Endothelial cell (in vitro differentiated cells): ENCODE measurements around the gene GPR68. TPM values are rescaled to one million over a fixed set of nuclear protein-coding genes. Genes with fewer than 3 reads are reported as not detected.

Source experiments
- DNase-seq: peaks from one replicate; pipeline ENCODE4 v3.0.0; 2021; ENCODE audit warnings: low spot score
- H3K27ac Mint-ChIP-seq: one replicate; pipeline ENCODE4 v1.8.0; 2021; ENCODE audit warnings: mixed read lengths, inconsistent platforms; ENCODE audit not compliant: unreplicated experiment
- H3K27me3 Mint-ChIP-seq: one replicate; pipeline ENCODE4 v1.8.0; 2021; ENCODE audit warnings: mild to moderate bottlenecking, moderate library complexity, mixed read lengths, inconsistent platforms; ENCODE audit not compliant: unreplicated experiment
- H3K36me3 Mint-ChIP-seq: one replicate; pipeline ENCODE4 v1.8.0; 2021; ENCODE audit warnings: mild to moderate bottlenecking, low read depth, mixed read lengths, inconsistent platforms; ENCODE audit not compliant: unreplicated experiment
- H3K4me1 Mint-ChIP-seq: one replicate; pipeline ENCODE4 v1.8.0; 2021; ENCODE audit warnings: mild to moderate bottlenecking, mixed read lengths, inconsistent platforms; ENCODE audit not compliant: unreplicated experiment
- H3K4me3 Mint-ChIP-seq: one replicate; pipeline ENCODE4 v1.8.0; 2021; ENCODE audit warnings: mild to moderate bottlenecking, mixed read lengths, inconsistent platforms; ENCODE audit not compliant: unreplicated experiment
- H3K9me3 Mint-ChIP-seq: one replicate; pipeline ENCODE4 v1.8.0; 2021; ENCODE audit warnings: mixed read lengths, inconsistent platforms; ENCODE audit not compliant: unreplicated experiment
- total RNA-seq: library from RNA; stranded (reverse); fragmentation: NEBNext Ultra II Directional; extraction: Animal tissue kit (Norgen Biotek cat#: 25700); gene quantifications from one replicate; pipeline ENCODE4 v1.2.1, GENCODE V29; 2021; ENCODE audit not compliant: unreplicated experiment
- TF ChIP-seq, protein P1 (sequence below): fragments of 200-600 bp; sonication (generic); IDR thresholded peaks from one replicate; pipeline ENCODE4 v1.5.0; 2021; ENCODE audit warnings: antibody characterized with exemption; ENCODE audit not compliant: unreplicated experiment

GPR68 gene
- total RNA-seq, 1 donor from 2014 or later = 5.4 TPM

DNA sequence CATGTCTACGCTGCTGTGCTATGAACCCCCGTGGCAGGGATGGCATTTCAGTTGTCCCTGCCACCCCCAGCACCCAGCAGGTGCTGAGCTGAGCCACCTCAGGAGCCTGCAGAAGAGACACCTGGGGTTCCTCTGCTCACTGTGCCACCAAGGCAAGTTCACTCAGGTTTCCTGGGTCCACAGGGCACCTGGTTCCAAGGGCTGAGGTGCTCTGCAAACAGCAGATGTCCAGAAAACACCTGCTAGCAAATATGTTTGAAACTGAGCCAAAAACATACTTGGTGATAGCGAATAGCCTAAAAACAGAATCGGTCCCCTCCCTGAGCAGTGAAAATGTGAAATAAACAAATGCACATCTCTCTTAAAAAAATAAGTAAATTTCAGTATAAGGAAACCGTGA is 35.6 kb upstream of the GPR68 start:
- H3K27ac Mint-ChIP-seq = no peak overlapping the region
- H3K4me1 Mint-ChIP-seq = peaks cover 5% of the 10 kb centered on the region
- TF ChIP-seq, protein P1, sequence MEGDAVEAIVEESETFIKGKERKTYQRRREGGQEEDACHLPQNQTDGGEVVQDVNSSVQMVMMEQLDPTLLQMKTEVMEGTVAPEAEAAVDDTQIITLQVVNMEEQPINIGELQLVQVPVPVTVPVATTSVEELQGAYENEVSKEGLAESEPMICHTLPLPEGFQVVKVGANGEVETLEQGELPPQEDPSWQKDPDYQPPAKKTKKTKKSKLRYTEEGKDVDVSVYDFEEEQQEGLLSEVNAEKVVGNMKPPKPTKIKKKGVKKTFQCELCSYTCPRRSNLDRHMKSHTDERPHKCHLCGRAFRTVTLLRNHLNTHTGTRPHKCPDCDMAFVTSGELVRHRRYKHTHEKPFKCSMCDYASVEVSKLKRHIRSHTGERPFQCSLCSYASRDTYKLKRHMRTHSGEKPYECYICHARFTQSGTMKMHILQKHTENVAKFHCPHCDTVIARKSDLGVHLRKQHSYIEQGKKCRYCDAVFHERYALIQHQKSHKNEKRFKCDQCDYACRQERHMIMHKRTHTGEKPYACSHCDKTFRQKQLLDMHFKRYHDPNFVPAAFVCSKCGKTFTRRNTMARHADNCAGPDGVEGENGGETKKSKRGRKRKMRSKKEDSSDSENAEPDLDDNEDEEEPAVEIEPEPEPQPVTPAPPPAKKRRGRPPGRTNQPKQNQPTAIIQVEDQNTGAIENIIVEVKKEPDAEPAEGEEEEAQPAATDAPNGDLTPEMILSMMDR = no peak
- DNase-seq = no peak
- H3K27me3 Mint-ChIP-seq = no peaks in the 10 kb centered on the region
- H3K36me3 Mint-ChIP-seq = peaks cover 17% of the 10 kb centered on the region
- no peaks in the 10 kb centered on the region for H3K9me3 Mint-ChIP-seq
- no peak overlapping the region for H3K4me3 Mint-ChIP-seq

DNA sequence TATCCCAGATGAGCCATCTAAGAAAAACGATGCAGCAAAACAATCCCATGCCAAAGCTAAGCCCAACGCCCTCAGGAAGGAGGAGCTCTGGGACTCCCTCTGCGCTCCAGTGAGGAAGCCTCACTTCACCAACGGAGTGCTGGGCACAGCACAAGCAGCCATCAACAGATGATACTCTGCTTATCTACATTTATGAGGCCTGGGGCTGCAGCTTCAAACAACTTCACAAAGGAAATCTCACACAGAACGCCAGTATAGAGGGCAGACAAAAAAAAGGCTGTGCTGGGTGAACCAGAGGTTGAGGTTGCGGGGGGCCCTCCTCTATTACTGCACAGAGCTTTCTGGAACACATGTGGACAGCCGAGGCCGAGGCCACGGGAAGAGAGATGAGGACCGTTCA is 34.9 kb upstream of the GPR68 start:
- DNase-seq = no peak
- peaks cover 20% of the 10 kb centered on the region for H3K36me3 Mint-ChIP-seq
- H3K4me3 Mint-ChIP-seq = no peak overlapping the region
- TF ChIP-seq, protein P1 = no peak
- no peak overlapping the region for H3K27ac Mint-ChIP-seq
- peaks cover 4% of the 10 kb centered on the region for H3K4me1 Mint-ChIP-seq
- no peaks in the 10 kb centered on the region for H3K27me3 Mint-ChIP-seq
- no peaks in the 10 kb centered on the region for H3K9me3 Mint-ChIP-seq

DNA sequence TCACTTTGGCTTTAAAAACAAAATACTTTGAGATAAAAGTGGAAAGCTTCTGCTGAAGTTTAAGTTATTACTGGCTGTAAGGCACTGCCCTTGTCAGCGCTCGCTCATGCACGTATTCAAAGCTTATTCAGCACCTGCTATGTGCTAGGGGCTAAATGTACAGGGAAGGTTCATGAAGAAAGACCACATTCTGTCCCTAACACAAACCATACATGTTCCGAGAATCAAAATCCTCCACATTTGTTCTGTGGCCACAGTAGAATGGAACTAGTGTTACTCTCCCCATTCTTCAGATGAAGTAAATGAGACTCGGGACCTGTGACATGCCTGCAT is 33.8 kb upstream of the GPR68 start:
- no peak for DNase-seq
- Mint-ChIP-seq H3K9me3 (no peaks in the 10 kb centered on the region), H3K36me3 (peaks cover 13% of the 10 kb centered on the region), H3K27ac (no peak overlapping the region), H3K4me3 (no peak overlapping the region), H3K27me3 (no peaks in the 10 kb centered on the region), H3K4me1 (peaks cover 2% of the 10 kb centered on the region)
- TF ChIP-seq, protein P1 = no peak

DNA sequence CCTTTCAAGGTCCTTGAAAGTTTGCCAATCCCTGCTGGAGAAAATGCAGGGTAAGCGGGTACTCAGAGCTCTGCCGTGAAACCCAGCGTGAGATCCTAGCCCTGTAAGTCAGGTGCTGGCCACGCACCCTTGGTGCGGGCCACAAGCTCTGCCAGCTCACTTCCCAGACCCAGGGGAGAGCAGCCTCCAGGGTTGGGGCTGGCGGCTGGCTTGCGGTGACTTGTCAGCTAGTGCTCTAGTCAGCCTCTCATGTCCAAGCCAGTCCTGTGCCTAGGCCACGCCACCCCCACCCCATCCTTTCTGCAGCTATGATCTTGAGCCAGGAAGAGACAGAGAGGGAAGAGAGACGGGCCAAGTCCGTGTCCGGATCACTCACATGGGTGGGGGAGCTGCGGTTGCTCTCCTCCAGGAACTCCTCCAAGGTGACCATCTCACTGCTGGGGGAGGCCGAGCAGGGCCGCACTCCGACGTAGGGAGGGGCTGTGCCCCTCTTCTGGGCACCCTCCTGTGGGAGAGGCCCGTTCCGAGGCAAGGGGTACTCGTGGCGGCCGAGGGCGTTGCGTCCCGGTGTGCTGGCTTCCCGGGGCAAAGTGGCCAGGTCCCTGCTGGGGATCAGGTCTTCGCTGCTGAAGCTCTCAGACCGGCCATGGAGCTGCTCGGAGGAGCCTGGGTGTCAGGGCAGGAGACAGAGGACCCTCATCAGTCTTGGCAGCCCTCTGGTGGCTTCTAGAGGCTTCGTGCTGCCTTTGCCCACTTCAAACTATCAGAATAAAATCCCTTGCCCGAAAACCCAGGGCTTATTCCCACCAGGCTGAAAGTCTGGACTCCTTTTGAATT is 33.3 kb upstream of the GPR68 start:
- TF ChIP-seq, protein P1 = no peak

DNA sequence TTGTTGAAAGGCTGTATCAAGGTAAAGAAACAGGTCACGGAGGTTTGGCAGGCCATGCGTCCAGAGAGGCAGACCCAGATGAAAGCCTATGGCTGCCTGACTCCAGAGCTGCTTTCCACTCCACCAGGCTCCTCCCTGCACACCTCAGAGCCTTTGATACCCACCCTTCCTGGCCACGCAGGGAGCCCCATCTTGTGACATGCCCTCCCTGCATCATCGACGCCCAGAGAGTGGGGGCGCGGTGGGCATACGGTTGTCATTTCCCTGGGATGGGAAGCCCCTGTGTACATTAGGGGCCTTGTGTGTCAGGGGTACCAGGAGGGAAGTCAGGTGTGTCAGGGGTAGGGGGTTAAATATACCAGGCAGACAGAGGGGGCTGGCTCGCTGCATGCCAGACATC is 30.3 kb upstream of the GPR68 start:
- Mint-ChIP-seq H3K27ac (no peak overlapping the region), H3K4me1 (peaks cover 15% of the 10 kb centered on the region), H3K36me3 (peaks cover 16% of the 10 kb centered on the region), H3K4me3 (peak overlapping the region; percentile 47), H3K27me3 (no peaks in the 10 kb centered on the region), H3K9me3 (no peaks in the 10 kb centered on the region)
- TF ChIP-seq, protein P1 = no peak
- DNase-seq = no peak

More for the DNA sequence above, 33.3 kb upstream of the GPR68 start:
- DNase-seq = no peak
- H3K27me3 Mint-ChIP-seq = no peaks in the 10 kb centered on the region
- H3K9me3 Mint-ChIP-seq = no peaks in the 10 kb centered on the region
- H3K4me3 Mint-ChIP-seq = no peak overlapping the region
- H3K36me3 Mint-ChIP-seq = peaks cover 13% of the 10 kb centered on the region
- peaks cover 2% of the 10 kb centered on the region for H3K4me1 Mint-ChIP-seq
- H3K27ac Mint-ChIP-seq = no peak overlapping the region
